ENCODE results near the gene OXT.
A peak's percentile ranks its signal among the peaks of the same experiment; 100 is the strongest.
"Not testable (repeated sequence)": the region's sequence is repeated elsewhere in the genome, so short reads cannot be mapped to it uniquely, and the experiment has no call there.

The OXT gene

GRCh38 chr20:3047486-3048419 lies 23.7 kb upstream of the OXT start:
- no peak for DNase-seq (ENCODE audit: extremely low spot score, insufficient read length, low read depth)
- no peak for FAIRE-seq

GRCh38 chr20:3051385-3052019 lies 19.9 kb upstream of the OXT start:
- DNase-seq (ENCODE audit: extremely low spot score, insufficient read length, low read depth), result no peak
- FAIRE-seq, result no peak

- no peak for FAIRE-seq
- DNase-seq (ENCODE audit: extremely low spot score, insufficient read length, low read depth), result no peak
These were observed 11.9 kb upstream of the OXT start for GRCh38 chr20:3059489-3059888.

- FAIRE-seq; DNase-seq (ENCODE audit: extremely low spot score, insufficient read length, low read depth): not testable (repeated sequence)
These were observed 7.3 kb upstream of the OXT start for GRCh38 chr20:3064119-3064518.

GRCh38 chr20:3067139-3068014 lies 4.0 kb upstream of the OXT start:
- no peak for DNase-seq (ENCODE audit: extremely low spot score, insufficient read length, low read depth)
- FAIRE-seq, result no peak

GRCh38 chr20:3068075-3068474 lies 3.3 kb upstream of the OXT start:
- FAIRE-seq (peak; percentile 88), DNase-seq (ENCODE audit: extremely low spot score, insufficient read length, low read depth) (no peak)

- no peak for FAIRE-seq
These were observed 2.2 kb upstream of the OXT start for GRCh38 chr20:3068986-3069900.

GRCh38 chr20:3070725-3071124 lies 695 bp upstream of the OXT start:
- FAIRE-seq, result no peak
- DNase-seq (ENCODE audit: extremely low spot score, insufficient read length, low read depth), result no peak

More at GRCh38 chr20:3068986-3069900, 2.2 kb upstream of the OXT start:
- no peak for DNase-seq (ENCODE audit: extremely low spot score, insufficient read length, low read depth)

GRCh38 chr20:3071266-3071609 lies 182 bp upstream of the OXT start:
- DNase-seq (ENCODE audit: extremely low spot score, insufficient read length, low read depth), result no peak
- FAIRE-seq, result no peak

GRCh38 chr20:3072530-3073250 lies 1.3 kb downstream of the OXT start:
- DNase-seq (ENCODE audit: extremely low spot score, insufficient read length, low read depth), result no peak
- no peak for FAIRE-seq

GRCh38 chr20:3073251-3073643 lies 1.8 kb downstream of the OXT start:
- not testable (repeated sequence) for FAIRE-seq; DNase-seq (ENCODE audit: extremely low spot score, insufficient read length, low read depth)

GRCh38 chr20:3074812-3075211 lies 3.4 kb downstream of the OXT start:
- DNase-seq (ENCODE audit: extremely low spot score, insufficient read length, low read depth) (no peak), FAIRE-seq (no peak)

- not testable (repeated sequence) for FAIRE-seq
These were observed 3.9 kb downstream of the OXT start for GRCh38 chr20:3075315-3075714.

GRCh38 chr20:3077618-3078134 lies 6.3 kb downstream of the OXT start:
- FAIRE-seq, result no peak

More at GRCh38 chr20:3075315-3075714, 3.9 kb downstream of the OXT start:
- DNase-seq (ENCODE audit: extremely low spot score, insufficient read length, low read depth), result not testable (repeated sequence)

GRCh38 chr20:3080939-3081388 lies 9.5 kb downstream of the OXT start:
- no peak for DNase-seq (ENCODE audit: extremely low spot score, insufficient read length, low read depth)
- no peak for FAIRE-seq

More at GRCh38 chr20:3077618-3078134, 6.3 kb downstream of the OXT start:
- no peak for DNase-seq (ENCODE audit: extremely low spot score, insufficient read length, low read depth)

- DNase-seq (ENCODE audit: extremely low spot score, insufficient read length, low read depth) (no peak), FAIRE-seq (no peak)
These were observed 10.2 kb downstream of the OXT start for GRCh38 chr20:3081641-3082040.

GRCh38 chr20:3082306-3082951 lies 11.0 kb downstream of the OXT start:
- FAIRE-seq, result no peak
- no peak for DNase-seq (ENCODE audit: extremely low spot score, insufficient read length, low read depth)

Measured in GM18507 (cell line).